HEK293T (cell line): ENCODE data around the gene SZT2.

Experiments used
- CTCF ChIA-PET: fragments of 350-600 bp; formaldehyde crosslinking; extraction: SDS; loops from one replicate; lab custom pipeline; 2021; ENCODE audit warnings: antibody characterized with exemption, inconsistent platforms; lab: Yijun Ruan, JAX
- POLR2A ChIA-PET: fragments of 350-600 bp; formaldehyde crosslinking; extraction: SDS; loops from one replicate; lab custom pipeline; 2020; ENCODE audit warnings: antibody characterized with exemption, inconsistent platforms; lab: Yijun Ruan, JAX
- DNase-seq: peaks from one replicate; pipeline ENCODE4 v3.0.0; 2012; ENCODE audit warnings: mixed read lengths; ENCODE audit errors: extremely low spot score
- ARNT ChIP-seq: fragments of 450-650 bp; IDR thresholded peaks from 2 replicates; pipeline ENCODE4 v1.6.1; 2017; ENCODE audit warnings: mild to moderate bottlenecking
- BHLHE40 ChIP-seq: fragments of 450-650 bp; IDR thresholded peaks from 2 replicates; pipeline ENCODE4 v1.6.1; 2016; ENCODE audit warnings: mild to moderate bottlenecking, moderate library complexity, borderline replicate concordance
- CTBP1 ChIP-seq: fragments of 450-650 bp; IDR thresholded peaks from 2 replicates; pipeline ENCODE4 v1.6.1; 2016; ENCODE audit warnings: borderline replicate concordance
- ELF4 ChIP-seq: fragments of 450-650 bp; IDR thresholded peaks from 2 replicates; pipeline ENCODE4 v1.6.1; 2017; ENCODE audit warnings: antibody characterized with exemption
- FOXA1 ChIP-seq: fragments of 450-650 bp; IDR thresholded peaks from 2 replicates; pipeline ENCODE4 v1.6.1; 2016; ENCODE audit warnings: mild to moderate bottlenecking
- FOXK2 ChIP-seq: fragments of 450-650 bp; IDR thresholded peaks from 2 replicates; pipeline ENCODE4 v1.6.1; 2016; ENCODE audit warnings: mild to moderate bottlenecking
- FOXM1 ChIP-seq: fragments of 450-650 bp; IDR thresholded peaks from 2 replicates; pipeline ENCODE4 v1.6.1; 2017; ENCODE audit warnings: mild to moderate bottlenecking, borderline replicate concordance
- HDGF ChIP-seq: fragments of 450-650 bp; IDR thresholded peaks from 2 replicates; pipeline ENCODE4 v1.6.1; 2017; ENCODE audit warnings: antibody characterized with exemption, borderline replicate concordance
- L3MBTL2 ChIP-seq: fragments of 450-650 bp; conservative IDR thresholded peaks from 2 replicates; pipeline ENCODE4 v1.6.1; 2016; ENCODE audit warnings: mild to moderate bottlenecking
- LEF1 ChIP-seq: fragments of 450-650 bp; IDR thresholded peaks from 2 replicates; pipeline ENCODE4 v1.6.1; 2017; ENCODE audit warnings: mild to moderate bottlenecking, borderline replicate concordance
- NFRKB ChIP-seq: fragments of 450-650 bp; IDR thresholded peaks from 2 replicates; pipeline ENCODE4 v1.6.1; 2016; ENCODE audit warnings: mild to moderate bottlenecking, moderate library complexity
- PKNOX1 ChIP-seq: fragments of 450-650 bp; IDR thresholded peaks from 2 replicates; pipeline ENCODE4 v1.6.1; 2016
- SP1 ChIP-seq: fragments of 450-650 bp; IDR thresholded peaks from 2 replicates; pipeline ENCODE4 v1.6.1; 2017
- SUZ12 ChIP-seq: fragments of 450-650 bp; IDR thresholded peaks from 2 replicates; pipeline ENCODE4 v1.6.1; 2016; ENCODE audit warnings: mild to moderate bottlenecking
- TARDBP ChIP-seq: fragments of 450-650 bp; IDR thresholded peaks from 2 replicates; pipeline ENCODE4 v1.6.1; 2016
- ZNF384 ChIP-seq: fragments of 450-650 bp; IDR thresholded peaks from 2 replicates; pipeline ENCODE4 v1.6.1; 2016

SZT2 gene

DNA sequence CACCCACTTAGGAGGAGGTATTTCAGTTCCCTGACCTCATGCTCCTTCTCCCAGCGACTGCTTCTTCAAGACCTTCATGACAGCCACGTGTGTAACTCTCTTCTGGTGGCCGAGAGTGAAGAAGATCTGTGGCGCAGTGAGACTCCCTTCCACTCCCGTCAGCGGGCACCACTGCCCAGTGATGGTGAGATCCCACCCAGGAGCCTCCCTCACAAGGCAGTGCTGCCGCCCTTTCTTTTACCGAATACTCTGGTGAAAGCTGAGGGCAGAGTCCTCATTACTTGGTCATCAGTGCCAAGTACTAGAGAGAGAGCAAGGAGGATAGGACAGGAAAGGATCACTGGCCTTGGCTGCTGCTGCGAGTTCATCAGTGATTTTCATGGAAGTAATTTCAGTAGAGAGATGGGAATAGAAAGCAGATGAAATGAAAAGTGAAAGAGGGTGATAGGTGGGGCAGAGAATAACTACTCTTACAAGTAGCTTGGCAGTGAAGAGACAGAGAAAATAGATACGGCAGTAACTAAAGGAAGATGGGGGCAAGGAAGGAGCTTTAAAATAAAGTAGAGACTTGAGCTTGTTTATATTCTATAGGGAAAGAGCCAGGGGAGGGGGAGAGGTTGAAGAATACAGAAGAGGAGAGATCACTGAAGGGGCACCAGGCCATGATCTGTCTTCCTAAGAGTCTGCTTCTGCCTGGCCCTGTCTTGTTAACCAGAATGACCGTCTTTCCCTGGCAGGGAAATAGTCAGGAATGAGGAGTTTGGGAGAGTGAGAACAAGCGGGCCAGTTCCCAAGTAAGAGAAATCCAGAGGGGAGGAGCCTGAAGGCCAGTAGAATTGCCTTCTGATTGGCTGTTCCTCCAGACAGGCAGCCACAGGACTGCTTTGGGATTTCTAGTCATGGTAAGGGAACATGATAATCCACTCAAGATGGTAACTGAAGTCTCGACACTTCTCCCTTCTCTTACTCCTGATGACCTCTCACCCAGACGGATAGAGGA, 45.7 kb downstream of the SZT2 start:
- TF ChIP-seq ARNT: no peak
- CTCF ChIA-PET: no interaction called here
- no peak for DNase-seq
- POLR2A ChIA-PET: interaction anchor here (1.1 kb wide), 1 partner anchor 26 kb away, joined by 3 read pairs; no protein-coding TSS in a partner anchor

GRCh38 chr1:43436371-43436770, 46.7 kb downstream of the SZT2 start:
- TF ChIP-seq FOXM1: no peak
- TF ChIP-seq TARDBP: no peak
- TF ChIP-seq BHLHE40: no peak
- no peak for TF ChIP-seq ZNF384
- no peak for TF ChIP-seq CTBP1
- no peak for DNase-seq
- ChIA-PET CTCF (no interaction called here), POLR2A (interaction anchor here (0.9 kb wide), 1 partner anchor 13 kb away, joined by 4 read pairs; no protein-coding TSS in a partner anchor)

GRCh38 chr1:43437031-43437973, 47.6 kb downstream of the SZT2 start:
- ChIA-PET POLR2A (interaction anchor here (0.9 kb wide), 1 partner anchor 12 kb away, joined by 4 read pairs; no protein-coding TSS in a partner anchor), CTCF (no interaction called here)
- TF ChIP-seq SUZ12 (no peak), BHLHE40 (no peak), LEF1 (no peak), ARNT (no peak), ELF4 (no peak), TARDBP (no peak), NFRKB (no peak)
- DNase-seq: no peak

- ChIA-PET POLR2A (no interaction called here), CTCF (no interaction called here)
- no peak for DNase-seq
- TF ChIP-seq ARNT (no peak), PKNOX1 (no peak), SP1 (no peak), NFRKB (no peak), FOXK2 (no peak), FOXM1 (no peak), TARDBP (no peak), CTBP1 (no peak), HDGF (no peak), L3MBTL2 (no peak), SUZ12 (no peak), BHLHE40 (no peak), ZNF384 (no peak), FOXA1 (no peak), ELF4 (no peak), LEF1 (no peak)
Measured at GRCh38 chr1:43438006-43438405, 48.3 kb downstream of the SZT2 start.

DNA sequence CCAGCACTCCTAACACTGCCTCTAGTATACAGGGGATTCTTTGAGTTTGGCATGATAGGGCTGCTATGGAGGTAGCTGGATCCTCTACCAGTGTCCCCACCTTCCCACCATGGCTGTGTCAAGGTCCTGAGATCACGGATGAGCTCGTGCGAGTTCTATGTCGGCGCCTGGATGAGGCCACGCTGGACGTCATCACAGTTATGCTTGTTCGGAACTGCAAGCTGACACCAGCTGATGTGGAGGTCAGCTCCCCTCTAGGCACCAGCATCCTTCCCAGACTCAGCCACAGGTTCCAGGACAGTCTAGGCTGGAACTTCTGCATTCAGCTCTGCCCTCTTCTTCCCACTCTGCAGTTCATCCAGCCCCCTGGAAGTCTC, 48.9 kb downstream of the SZT2 start:
- POLR2A ChIA-PET: no interaction called here
- CTCF ChIA-PET: no interaction called here
- no peak for DNase-seq
- TF ChIP-seq L3MBTL2 (no peak), NFRKB (no peak), ZNF384 (no peak), BHLHE40 (no peak), PKNOX1 (no peak), SP1 (no peak), SUZ12 (no peak), FOXM1 (no peak), LEF1 (no peak), FOXA1 (no peak), TARDBP (no peak), CTBP1 (no peak), ARNT (no peak), ELF4 (no peak), HDGF (no peak), FOXK2 (no peak)

DNA sequence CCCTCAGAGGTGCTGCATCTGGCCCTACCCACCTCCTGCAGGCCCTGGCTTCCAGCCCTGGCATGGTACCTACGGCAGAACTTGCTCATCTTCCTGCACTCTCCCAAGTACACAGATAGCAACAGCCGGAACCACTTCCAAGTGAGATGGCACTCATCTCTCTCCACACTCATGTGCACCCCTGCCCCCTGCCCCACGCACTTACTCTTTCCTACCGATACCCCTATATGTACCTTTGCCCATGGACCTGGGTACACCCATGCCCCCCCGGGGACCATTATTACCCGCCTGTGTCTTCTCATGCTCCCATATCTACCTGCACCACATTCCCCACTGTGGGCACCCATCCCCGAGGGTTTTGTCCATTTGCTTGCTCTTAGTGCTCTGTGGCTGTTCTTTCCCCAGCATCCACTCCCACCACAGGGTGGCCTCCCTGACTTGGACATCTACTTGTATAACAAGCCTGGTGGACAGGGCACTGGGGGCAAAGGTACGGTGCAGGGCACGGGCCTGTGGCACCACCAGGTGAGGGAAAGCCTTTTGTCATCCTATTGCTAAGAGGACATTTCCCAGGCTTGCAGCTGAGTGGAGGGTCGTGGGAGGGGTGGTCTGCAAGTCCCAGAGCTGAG, 49.4 kb downstream of the SZT2 start:
- POLR2A ChIA-PET: no interaction called here

More for the DNA sequence above, 49.4 kb downstream of the SZT2 start:
- TF ChIP-seq FOXM1 (no peak), ZNF384 (no peak)
- CTCF ChIA-PET: no interaction called here
- DNase-seq: no peak
